HG03064 (cell line): ENCODE measurements around the gene GPBAR1.

Experiments
- ATAC-seq: cut with Tn5 transposase; IDR thresholded peaks from one replicate; pipeline ENCODE4 v1.9.1; 2021; ENCODE audit warnings: low read depth; ENCODE audit not compliant: unreplicated experiment

The GPBAR1 gene

GRCh38 chr2:218238887-218239286 lies 21.9 kb upstream of the GPBAR1 start:
- no peak for ATAC-seq

GRCh38 chr2:218244204-218244603 lies 16.6 kb upstream of the GPBAR1 start:
- no peak for ATAC-seq

DNA sequence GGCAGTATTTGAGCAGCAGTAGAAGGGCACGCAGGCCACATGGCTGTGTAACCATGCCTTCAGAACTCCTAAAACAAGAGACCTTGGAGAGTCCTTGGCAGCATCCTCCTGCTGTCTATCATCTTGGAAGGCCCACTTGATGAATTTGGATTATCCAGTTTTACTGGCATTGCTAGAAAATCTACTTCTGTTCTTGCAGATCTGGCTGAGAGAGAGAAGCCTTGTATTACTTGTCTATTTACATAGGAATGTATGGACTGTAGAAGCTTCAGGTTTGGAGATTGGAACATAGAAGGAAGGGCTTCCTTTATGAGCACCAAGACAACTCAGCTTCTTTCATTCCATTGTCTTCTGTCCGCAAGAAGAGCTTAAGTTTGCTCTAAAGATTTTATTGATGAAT lies 16.1 kb upstream of the GPBAR1 start:
- no peak for ATAC-seq

- no peak for ATAC-seq
Observed at GRCh38 chr2:218245214-218245613, 15.6 kb upstream of the GPBAR1 start.

DNA sequence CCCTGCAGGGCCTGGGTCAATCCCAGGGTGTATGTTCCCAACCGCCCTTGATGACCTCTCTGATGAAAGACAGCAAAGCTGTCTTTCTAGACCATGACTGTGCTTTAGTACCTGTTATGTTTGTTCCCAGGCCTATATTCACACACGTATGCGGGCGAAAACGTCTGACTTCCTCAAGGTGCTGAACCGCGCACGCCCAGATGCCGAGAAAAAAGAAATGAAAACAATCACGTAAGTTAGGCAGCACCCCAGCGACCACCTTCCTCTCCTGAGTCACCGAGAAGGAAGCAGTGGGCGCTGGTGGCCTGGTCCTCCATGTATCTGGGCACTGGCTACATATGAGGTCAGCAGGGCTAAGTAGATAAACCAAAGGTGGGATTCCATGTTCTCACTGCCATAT lies 11.1 kb upstream of the GPBAR1 start:
- no peak for ATAC-seq

- no peak for ATAC-seq
Observed at GRCh38 chr2:218252509-218253231, 8.1 kb upstream of the GPBAR1 start.

DNA sequence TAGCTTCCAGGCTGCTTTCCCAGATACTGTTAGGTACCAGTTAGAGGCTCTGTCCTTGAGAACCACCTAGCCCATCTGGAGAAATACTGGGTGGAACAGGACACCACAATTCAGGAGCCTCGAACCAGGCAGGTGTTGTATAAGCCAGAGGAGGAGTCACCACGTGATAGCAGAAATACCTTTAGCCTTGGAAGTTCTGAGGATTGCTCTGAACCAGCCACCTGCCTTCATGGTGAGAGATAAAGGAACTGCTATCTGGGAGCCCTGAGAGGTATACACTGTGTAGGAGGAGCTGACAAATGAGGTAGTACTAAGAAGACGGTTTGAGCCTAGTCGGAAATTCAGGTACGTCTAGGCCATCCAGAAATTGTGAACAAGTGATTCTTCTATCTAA lies 7.6 kb upstream of the GPBAR1 start:
- no peak for ATAC-seq

GRCh38 chr2:218255446-218255845 lies 5.4 kb upstream of the GPBAR1 start:
- ATAC-seq = no peak

- ATAC-seq = no peak
Observed at GRCh38 chr2:218256612-218257350, 4.0 kb upstream of the GPBAR1 start.

DNA sequence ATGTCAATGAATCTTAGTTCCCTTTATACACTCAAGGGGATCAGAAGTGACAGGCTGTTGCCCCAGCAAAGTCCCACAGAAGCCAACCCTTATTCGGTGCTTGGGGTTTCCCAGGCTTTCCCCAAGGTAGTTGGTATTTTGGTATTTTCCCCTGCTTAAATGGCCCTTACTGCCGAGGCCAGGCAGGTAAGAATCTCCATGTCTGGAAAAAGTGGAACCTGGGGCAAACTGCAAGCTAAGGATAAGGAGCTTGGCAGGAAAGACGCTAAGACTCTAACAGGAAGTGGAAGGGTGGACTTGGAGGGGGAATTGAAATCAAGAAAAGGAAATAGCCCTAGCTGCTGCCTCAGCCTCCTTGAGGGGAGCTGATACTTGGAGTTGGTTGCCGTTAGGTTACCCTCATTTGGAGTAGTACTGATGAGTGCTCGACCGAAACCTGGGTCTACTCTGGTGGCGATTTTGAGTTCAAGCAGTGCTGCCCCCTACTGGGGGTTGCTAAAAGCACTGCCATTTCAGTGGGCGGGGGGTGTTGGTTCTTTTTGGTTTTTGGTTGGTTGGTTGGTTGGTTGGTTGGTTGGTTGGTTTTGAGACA lies 3.3 kb upstream of the GPBAR1 start:
- peak; percentile 66 for ATAC-seq

DNA sequence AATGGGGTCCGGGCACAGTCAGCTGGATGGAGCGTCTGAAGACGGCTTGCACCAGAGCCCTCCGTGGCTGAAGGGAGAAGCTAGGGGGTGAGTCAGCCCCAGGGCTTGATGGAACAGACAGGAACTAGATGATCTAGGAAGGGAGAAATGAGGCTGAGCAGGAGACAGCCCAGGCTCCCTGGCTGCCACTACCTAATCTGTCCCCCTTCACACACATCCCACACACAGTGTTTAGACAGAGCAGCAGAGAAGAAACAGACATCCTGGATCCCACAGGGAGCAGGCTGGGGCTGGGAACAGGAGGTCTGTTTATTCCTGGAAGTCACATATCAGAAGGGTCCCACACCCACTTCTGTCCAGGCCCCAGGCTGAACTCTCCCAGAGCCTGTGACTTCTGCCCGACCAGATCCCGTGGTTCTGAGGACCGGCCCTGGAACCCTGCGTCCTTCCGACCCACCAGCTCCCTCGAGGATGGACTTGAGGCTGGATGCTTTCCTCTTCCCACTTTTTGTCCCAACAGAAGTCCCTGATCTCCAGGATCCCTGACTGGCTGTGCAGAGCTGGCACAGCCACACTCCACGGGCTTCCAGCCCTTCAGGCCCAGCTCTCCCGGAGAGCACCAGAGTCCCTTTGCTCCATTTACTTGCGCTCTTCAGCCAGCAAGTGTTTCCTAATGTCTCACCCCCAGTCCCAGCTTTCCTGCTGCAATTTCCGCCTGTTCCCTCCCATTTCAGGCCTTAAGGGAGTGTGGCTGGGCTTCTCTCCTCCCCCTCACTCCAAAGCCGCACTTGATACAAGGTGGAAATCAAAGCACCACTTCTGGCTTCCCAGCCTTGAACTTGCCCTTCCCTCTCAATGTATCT lies 1.5 kb upstream of the GPBAR1 start:
- ATAC-seq = no peak

DNA sequence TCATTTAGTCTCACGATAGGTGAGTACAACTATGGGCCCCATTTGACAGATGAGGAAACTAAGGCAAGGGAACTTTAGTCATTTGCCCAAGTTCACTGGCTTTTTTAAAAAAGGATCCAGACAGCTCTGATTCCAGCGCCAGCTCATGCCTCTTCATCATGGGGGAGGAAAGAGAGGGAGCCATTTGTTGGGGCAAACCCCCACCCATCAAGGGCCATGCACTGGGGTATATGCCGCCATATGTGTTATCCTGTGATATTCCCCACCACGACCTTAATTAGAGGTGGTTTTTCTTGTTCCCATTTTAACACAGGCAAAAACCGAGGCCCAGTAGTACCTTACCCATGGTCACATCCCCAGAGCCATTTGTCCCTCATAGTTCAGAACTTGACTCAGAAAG lies 649 bp upstream of the GPBAR1 start:
- no peak for ATAC-seq

GRCh38 chr2:218261423-218262236 lies 815 bp downstream of the GPBAR1 start:
- ATAC-seq = no peak

DNA sequence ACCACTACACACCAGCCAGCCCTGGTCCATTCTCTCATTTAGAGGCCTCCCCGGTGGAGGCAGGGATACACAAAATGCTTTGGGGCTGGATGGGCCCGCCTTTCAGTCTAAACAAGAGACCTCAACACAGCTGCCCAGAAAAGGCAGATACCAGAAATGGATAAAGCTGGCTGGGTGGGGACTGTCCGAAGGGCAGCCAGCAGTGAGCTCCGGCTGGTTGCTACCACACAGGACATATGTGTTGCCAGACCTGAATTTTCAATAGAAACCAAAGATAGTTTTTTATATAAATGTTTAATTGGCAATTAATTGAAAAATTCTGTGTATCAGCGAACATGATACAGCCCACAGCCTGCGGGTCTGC lies 1.4 kb downstream of the GPBAR1 start:
- no peak for ATAC-seq

DNA sequence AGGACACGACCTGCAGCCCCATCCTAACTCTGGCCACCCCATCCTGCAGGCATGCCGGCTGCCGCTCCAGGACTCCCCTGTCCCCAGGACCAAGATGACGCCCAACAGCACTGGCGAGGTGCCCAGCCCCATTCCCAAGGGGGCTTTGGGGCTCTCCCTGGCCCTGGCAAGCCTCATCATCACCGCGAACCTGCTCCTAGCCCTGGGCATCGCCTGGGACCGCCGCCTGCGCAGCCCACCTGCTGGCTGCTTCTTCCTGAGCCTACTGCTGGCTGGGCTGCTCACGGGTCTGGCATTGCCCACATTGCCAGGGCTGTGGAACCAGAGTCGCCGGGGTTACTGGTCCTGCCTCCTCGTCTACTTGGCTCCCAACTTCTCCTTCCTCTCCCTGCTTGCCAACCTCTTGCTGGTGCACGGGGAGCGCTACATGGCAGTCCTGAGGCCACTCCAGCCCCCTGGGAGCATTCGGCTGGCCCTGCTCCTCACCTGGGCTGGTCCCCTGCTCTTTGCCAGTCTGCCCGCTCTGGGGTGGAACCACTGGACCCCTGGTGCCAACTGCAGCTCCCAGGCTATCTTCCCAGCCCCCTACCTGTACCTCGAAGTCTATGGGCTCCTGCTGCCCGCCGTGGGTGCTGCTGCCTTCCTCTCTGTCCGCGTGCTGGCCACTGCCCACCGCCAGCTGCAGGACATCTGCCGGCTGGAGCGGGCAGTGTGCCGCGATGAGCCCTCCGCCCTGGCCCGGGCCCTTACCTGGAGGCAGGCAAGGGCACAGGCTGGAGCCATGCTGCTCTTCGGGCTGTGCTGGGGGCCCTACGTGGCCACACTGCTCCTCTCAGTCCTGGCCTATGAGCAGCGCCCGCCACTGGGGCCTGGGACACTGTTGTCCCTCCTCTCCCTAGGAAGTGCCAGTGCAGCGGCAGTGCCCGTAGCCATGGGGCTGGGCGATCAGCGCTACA lies 2.1 kb downstream of the GPBAR1 start:
- no peak for ATAC-seq

- no peak for ATAC-seq
Observed at GRCh38 chr2:218263817-218264641, 3.2 kb downstream of the GPBAR1 start.

DNA sequence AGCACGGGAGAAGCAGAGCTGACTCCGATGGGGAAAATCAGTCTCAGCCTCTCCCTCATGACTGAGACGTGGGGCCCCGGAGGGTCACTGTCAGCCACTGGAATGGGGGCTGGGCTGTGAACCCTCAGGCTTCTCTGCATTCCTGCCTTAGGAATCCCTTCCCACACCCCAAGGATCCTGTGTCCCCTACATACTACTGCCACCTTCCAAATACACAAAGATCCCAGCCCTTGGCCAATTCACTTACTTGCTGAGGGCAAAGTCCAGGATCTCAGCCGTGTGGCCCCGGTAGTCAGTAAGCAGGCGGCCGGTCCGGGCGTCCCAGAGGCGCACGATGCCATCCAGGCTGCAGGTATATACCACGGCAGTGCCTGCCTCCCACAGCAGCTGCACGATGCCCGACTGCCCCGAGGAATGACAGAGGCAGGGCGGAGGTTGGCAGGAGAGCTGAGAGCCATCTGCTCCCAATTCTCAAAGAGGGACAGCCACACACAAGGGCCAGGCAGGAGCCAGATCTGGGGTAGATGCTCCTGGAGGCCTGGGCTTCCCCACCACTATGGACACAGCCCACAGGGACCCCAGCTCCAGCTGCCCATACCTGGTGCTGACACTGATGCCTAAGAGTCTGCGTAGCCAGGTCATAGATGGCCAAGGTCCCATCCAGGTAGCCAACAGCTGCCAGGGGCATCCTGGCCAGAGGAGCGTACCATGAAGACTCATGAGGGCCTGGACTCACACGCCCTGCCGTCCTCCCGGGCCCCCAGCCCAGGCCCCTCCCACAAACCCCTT lies 4.2 kb downstream of the GPBAR1 start:
- no peak for ATAC-seq
